Lower leg skin (tissue), 4 donors: Measurements from ENCODE around the gene EEF1G. TPM values are rescaled to one million over a fixed set of nuclear protein-coding genes. Genes with fewer than 3 reads are reported as not detected.
"Not testable (repeated sequence)": the region's sequence is repeated elsewhere in the genome, so short reads cannot be mapped to it uniquely, and the experiment has no call there.

ENCODE experiments used
- DNase-seq, 2 donors: peaks; one replicate each; pipeline ENCODE4 v3.0.0-alpha.2; 2019; ENCODE audit warnings: low spot score in 2 of 2
- H3K4me3 ChIP-seq: fragments of 200-600 bp; sonication (generic); 2 replicates; pipeline ENCODE4 v1.5.1; 2017; ENCODE audit warnings: mild to moderate bottlenecking, low read depth; ENCODE audit not compliant: poor library complexity, severe bottlenecking
- CTCF ChIP-seq, 3 donors: fragments of 450-650 bp; IDR thresholded peaks; one replicate each; pipeline ENCODE4 v1.5.1; 2016; ENCODE audit warnings: antibody characterized with exemption in 3 of 3, mild to moderate bottlenecking in 3 of 3, moderate library complexity in 2 of 3
- POLR2A ChIP-seq, 2 donors: fragments of 450-650 bp; IDR thresholded peaks; one replicate each; pipeline ENCODE4 v1.6.1; 2016 to 2017; ENCODE audit warnings: antibody characterized with exemption in 2 of 2, mild to moderate bottlenecking in 1 of 2, moderate library complexity in 1 of 2
- WGBS, 2 donors: methylation state at CpG; one replicate each; pipeline ENCODE4 v1.1.5; 2018; 5-methylcytosine and 5-hydroxymethylcytosine counted together
- intact Hi-C: fragments of 100-400 bp; cut with DNase I; formaldehyde crosslinking; loops from one replicate; pipeline ENCODE4 v1.15.0; 2023; ENCODE audit warnings: low total_unique reads
- total RNA-seq, 4 donors: library from RNA; depleted of rRNA; stranded (reverse); fragments of >200 nt; gene quantifications; one replicate each; pipeline ENCODE4 v1.1.0, GENCODE V29; 2016

Gene EEF1G, protein sequence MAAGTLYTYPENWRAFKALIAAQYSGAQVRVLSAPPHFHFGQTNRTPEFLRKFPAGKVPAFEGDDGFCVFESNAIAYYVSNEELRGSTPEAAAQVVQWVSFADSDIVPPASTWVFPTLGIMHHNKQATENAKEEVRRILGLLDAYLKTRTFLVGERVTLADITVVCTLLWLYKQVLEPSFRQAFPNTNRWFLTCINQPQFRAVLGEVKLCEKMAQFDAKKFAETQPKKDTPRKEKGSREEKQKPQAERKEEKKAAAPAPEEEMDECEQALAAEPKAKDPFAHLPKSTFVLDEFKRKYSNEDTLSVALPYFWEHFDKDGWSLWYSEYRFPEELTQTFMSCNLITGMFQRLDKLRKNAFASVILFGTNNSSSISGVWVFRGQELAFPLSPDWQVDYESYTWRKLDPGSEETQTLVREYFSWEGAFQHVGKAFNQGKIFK
- total RNA-seq = 1,000 to 10,000 TPM; 2,343 to 3,224 (median 2,571) TPM

GRCh38 chr11:62573592-62574362 is at the start of gene EEF1G:
Gene EEF1G (minus strand): TSS chr11:62573891. CDS start chr11:62573842, 49 bp downstream.
- 0 to 1% methylated on average over 42 to 46 of the region's 46 CpGs for WGBS, 2 donors
- TF ChIP-seq POLR2A (IDR thresholded peaks at IDR 0.05) (peak in 1 of 2 donors; percentile 47), CTCF (IDR thresholded peaks at IDR 0.05) (no peak)
- intact Hi-C loops = no loop called here
- DNase-seq = peak; percentile 99
- H3K4me3 ChIP-seq = peak within 1 kb of the TSS; percentile 82

DNA sequence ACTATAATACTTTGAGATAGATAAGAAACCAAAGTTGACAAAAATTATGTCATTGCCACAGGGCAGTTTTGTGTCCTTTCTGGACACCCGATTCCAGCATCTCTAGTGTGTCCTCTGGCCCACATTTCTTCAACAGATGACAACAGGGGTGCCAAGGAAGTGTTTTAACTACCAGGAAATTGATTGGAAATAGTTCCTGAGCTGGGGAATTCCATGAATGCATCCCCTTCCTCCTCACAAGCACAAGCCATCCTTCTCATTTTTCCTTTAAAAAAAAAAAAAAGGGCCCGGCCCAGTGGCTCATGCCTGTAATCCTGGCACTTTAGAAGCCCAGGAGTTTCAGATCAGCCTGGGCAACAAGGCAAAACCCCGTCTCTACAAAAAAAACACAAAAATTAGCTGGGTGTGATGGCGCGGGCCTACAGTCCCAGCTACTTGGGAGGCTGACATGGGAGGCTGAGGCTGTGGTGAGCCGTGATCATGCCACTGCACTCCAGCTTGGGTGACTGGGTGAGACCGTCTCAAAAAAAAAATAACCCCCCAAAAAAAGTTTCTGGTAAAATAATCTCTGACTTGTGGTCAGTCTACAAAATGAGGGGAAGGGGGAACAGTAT is 48.9 kb upstream of the EEF1G start:
- WGBS, 2 donors = 80% methylated on average over 7 of the region's 7 CpGs
- intact Hi-C loops = no loop called here
- TF ChIP-seq CTCF (IDR thresholded peaks at IDR 0.05) (no peak), POLR2A (IDR thresholded peaks at IDR 0.05) (no peak)
- DNase-seq = no peak
- no peak overlapping the region for H3K4me3 ChIP-seq

DNA sequence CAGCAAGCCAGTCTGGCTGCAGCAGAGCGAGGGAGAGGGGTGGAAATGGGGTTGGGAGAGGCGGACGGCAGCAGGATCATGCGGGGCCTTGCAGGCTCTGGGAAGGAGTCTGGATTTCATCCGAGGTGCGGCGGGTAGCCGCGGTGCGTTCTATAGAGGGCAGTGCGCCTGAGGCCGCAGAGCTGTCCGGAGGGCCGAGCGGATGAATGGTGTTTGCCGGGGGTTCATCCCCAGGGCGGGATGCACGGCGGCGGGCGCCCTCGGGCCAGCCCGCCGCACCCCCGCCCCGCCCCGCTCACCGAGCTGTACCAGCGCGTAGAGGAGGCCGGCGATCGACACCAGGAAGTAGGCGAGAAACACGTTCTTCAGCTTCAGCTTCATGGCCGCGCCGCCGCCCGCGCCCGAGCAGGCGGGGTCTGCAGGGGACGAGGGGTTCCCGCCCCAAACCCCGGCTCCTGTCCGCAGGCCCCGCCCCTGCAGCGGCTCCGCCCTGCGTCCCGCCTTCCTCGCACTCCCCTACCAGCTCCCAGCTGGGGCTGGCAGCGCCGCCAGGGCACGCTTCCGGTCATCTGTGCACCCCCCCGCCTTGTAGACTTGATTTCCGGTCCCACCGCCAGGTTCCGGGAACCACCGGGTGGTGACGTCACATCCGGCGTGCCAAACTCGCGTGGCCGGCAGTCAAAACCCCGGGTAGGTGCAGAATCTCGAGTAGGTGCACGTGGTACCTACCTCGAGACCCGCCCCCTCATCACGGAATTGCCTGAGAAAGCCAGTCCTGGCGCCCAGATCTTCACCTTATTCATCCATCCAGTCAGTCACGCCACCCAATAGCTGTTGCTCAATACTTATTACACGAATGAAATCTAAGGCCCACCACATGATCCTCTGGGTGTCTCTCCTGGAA is 48.1 kb upstream of the EEF1G start, which contains the start of gene B3GAT3:
Gene B3GAT3, minus strand, starts transcription at position 420 of the 904 bp plus-strand sequence. Its CDS starts 39 bp downstream, at position 381.
- peak within 1 kb of the TSS; percentile 42 for H3K4me3 ChIP-seq
- 1 to 3% methylated on average over 17 to 76 of the region's 77 CpGs for WGBS, 2 donors
- TF ChIP-seq POLR2A (IDR thresholded peaks at IDR 0.05) (no peak), CTCF (IDR thresholded peaks at IDR 0.05) (no peak)
- intact Hi-C loops = no loop called here
- peak; percentile 97 to 100 for DNase-seq

DNA sequence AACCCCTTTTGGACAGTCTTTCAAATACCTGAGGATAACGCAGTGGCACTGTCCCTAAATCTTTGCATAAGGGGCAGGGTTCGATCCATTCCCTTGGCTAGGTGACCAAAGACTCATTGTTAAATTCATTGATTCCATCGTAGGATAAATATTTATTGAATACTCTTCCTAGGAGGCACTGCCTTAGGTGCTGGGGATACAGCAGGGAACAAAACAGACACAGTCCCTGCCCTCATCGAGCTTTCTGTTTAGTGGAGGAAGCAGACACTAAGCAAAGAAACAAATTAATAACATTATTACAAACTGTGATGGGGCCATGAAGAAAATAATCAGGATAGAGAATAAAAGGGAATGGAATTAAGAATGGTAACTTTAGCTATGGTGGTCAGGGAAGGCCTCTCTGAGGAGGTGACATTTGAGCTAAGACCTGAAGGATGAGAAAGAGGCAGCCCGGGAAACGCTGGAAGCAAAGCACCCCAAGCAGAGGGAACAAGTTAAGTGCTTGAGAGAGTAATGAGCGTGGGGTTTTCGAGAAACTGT is 47.4 kb upstream of the EEF1G start:
- 20 to 21% methylated on average over 8 of the region's 8 CpGs for WGBS, 2 donors
- no peak for DNase-seq
- intact Hi-C loops = no loop called here
- peak overlapping the region; percentile 42 for H3K4me3 ChIP-seq
- TF ChIP-seq POLR2A (IDR thresholded peaks at IDR 0.05) (no peak), CTCF (IDR thresholded peaks at IDR 0.05) (no peak)

DNA sequence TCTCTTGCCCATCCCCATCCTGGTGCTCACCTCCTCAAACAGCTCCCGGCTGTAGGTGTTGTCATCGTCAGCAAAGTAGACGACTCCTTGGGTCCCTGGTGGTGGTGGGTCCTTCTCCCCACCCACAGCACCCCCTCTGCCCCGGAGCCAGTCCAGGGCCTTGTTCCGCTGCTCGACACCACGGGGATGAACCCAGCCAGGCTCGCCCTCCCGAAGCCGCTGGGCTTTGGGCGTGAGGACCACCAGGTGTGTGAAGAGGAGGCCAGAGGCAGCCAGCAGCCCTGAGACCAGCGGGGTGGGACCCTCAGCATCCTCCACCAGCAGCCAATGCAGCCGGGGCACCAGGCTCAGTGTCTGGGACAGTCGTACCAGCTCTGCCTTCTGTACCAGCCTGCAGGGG is 43.3 kb upstream of the EEF1G start:
- WGBS, 2 donors = 94 to 99% methylated on average over 13 to 14 of the region's 14 CpGs
- intact Hi-C loops, DNase-seq, H3K4me3 ChIP-seq: not testable (repeated sequence)
